ENCODE data around the gene USP1. TPM values are rescaled to one million over a fixed set of nuclear protein-coding genes. Genes with fewer than 3 reads are reported as not detected.

The USP1 gene
- total RNA-seq: 10 to 100 TPM; 74.6 to 78.6 TPM

- Mint-ChIP-seq H3K36me3 (ENCODE audit: low read depth) (peaks cover 36% of the 10 kb centered on the region), H3K27ac (peak within 1 kb of the TSS; percentile 98), H3K4me1 (peaks cover 40% of the 10 kb centered on the region), H3K27me3 (no peaks in the 10 kb centered on the region), H3K9me3 (no peaks in the 10 kb centered on the region), H3K4me3 (peak within 1 kb of the TSS; percentile 91)
- DNase-seq: peak; percentile 99
- CTCF ChIA-PET: interaction anchor here (1.0 kb wide), 1 partner anchor 310 kb away, joined by 3 read pairs; no protein-coding TSS in a partner anchor
- POLR2A ChIA-PET: interaction anchor here (0.7 to 7.1 kb wide), 15 partner anchors 11 to 1382 kb away, joined by 3 to 82 read pairs (median 4); partner anchors contain the start of genes ATG4C, DOCK7, NFIA and PGM1
These were observed at the start of gene USP1 for GRCh38 chr1:62436466-62437272. Gene USP1 (plus strand): TSS chr1:62437049. CDS start chr1:62439868, 2,819 bp downstream.

GRCh38 chr1:62389531-62389930 is 47.3 kb upstream of the USP1 start:
- no peak overlapping the region for H3K27ac Mint-ChIP-seq
- no peak for DNase-seq
- CTCF ChIA-PET: no interaction called here
- H3K4me3 Mint-ChIP-seq: no peak overlapping the region
- H3K9me3 Mint-ChIP-seq: no peaks in the 10 kb centered on the region
- H3K36me3 Mint-ChIP-seq (ENCODE audit: low read depth): no peaks in the 10 kb centered on the region
- H3K4me1 Mint-ChIP-seq: no peaks in the 10 kb centered on the region
- peaks cover 24% of the 10 kb centered on the region for H3K27me3 Mint-ChIP-seq
- POLR2A ChIA-PET: no interaction called here

GRCh38 chr1:62390071-62390470 is 46.8 kb upstream of the USP1 start:
- H3K27ac Mint-ChIP-seq: no peak overlapping the region
- CTCF ChIA-PET: no interaction called here
- H3K4me1 Mint-ChIP-seq: no peaks in the 10 kb centered on the region
- no peaks in the 10 kb centered on the region for H3K9me3 Mint-ChIP-seq
- POLR2A ChIA-PET: no interaction called here
- no peaks in the 10 kb centered on the region for H3K36me3 Mint-ChIP-seq (ENCODE audit: low read depth)
- H3K4me3 Mint-ChIP-seq: no peak overlapping the region
- DNase-seq: no peak
- peaks cover 24% of the 10 kb centered on the region for H3K27me3 Mint-ChIP-seq

- Mint-ChIP-seq H3K27ac (no peak overlapping the region), H3K36me3 (ENCODE audit: low read depth) (no peaks in the 10 kb centered on the region), H3K4me3 (no peak overlapping the region), H3K27me3 (peaks cover 24% of the 10 kb centered on the region), H3K4me1 (no peaks in the 10 kb centered on the region), H3K9me3 (no peaks in the 10 kb centered on the region)
- ChIA-PET CTCF (interaction anchor here (1.3 kb wide), 1 partner anchor 355 kb away, joined by 4 read pairs; no protein-coding TSS in a partner anchor), POLR2A (no interaction called here)
- peak; percentile 38 for DNase-seq
These were observed 45.4 kb upstream of the USP1 start for GRCh38 chr1:62391369-62391971.

- no peaks in the 10 kb centered on the region for H3K4me1 Mint-ChIP-seq
- no peak overlapping the region for H3K4me3 Mint-ChIP-seq
- DNase-seq: no peak
- H3K9me3 Mint-ChIP-seq: no peaks in the 10 kb centered on the region
- H3K36me3 Mint-ChIP-seq (ENCODE audit: low read depth): no peaks in the 10 kb centered on the region
- no peak overlapping the region for H3K27ac Mint-ChIP-seq
- H3K27me3 Mint-ChIP-seq: peaks cover 24% of the 10 kb centered on the region
- CTCF ChIA-PET: no interaction called here
- POLR2A ChIA-PET: no interaction called here
These were observed 43.9 kb upstream of the USP1 start for GRCh38 chr1:62392951-62393350.

- ChIA-PET POLR2A (no interaction called here), CTCF (no interaction called here)
- Mint-ChIP-seq H3K36me3 (ENCODE audit: low read depth) (no peaks in the 10 kb centered on the region), H3K4me1 (no peaks in the 10 kb centered on the region), H3K4me3 (no peak overlapping the region), H3K27me3 (peaks cover 21% of the 10 kb centered on the region), H3K9me3 (no peaks in the 10 kb centered on the region), H3K27ac (no peak overlapping the region)
- no peak for DNase-seq
These were observed 42.2 kb upstream of the USP1 start for GRCh38 chr1:62394646-62395045.

- Mint-ChIP-seq H3K36me3 (ENCODE audit: low read depth) (no peaks in the 10 kb centered on the region), H3K4me3 (no peak overlapping the region), H3K27me3 (peaks cover 19% of the 10 kb centered on the region), H3K27ac (no peak overlapping the region), H3K4me1 (no peaks in the 10 kb centered on the region), H3K9me3 (no peaks in the 10 kb centered on the region)
- ChIA-PET POLR2A (no interaction called here), CTCF (no interaction called here)
- no peak for DNase-seq
These were observed 41.6 kb upstream of the USP1 start for GRCh38 chr1:62395291-62395690.

GRCh38 chr1:62396871-62397270 is 40.0 kb upstream of the USP1 start:
- H3K36me3 Mint-ChIP-seq (ENCODE audit: low read depth): no peaks in the 10 kb centered on the region
- ChIA-PET CTCF (no interaction called here), POLR2A (no interaction called here)
- H3K27me3 Mint-ChIP-seq: peaks cover 14% of the 10 kb centered on the region
- DNase-seq: no peak
- no peak overlapping the region for H3K27ac Mint-ChIP-seq
- no peak overlapping the region for H3K4me3 Mint-ChIP-seq
- no peaks in the 10 kb centered on the region for H3K9me3 Mint-ChIP-seq
- H3K4me1 Mint-ChIP-seq: no peaks in the 10 kb centered on the region

GRCh38 chr1:62397301-62397700 is 39.5 kb upstream of the USP1 start:
- H3K36me3 Mint-ChIP-seq (ENCODE audit: low read depth): no peaks in the 10 kb centered on the region
- no peaks in the 10 kb centered on the region for H3K9me3 Mint-ChIP-seq
- no peaks in the 10 kb centered on the region for H3K4me1 Mint-ChIP-seq
- peaks cover 10% of the 10 kb centered on the region for H3K27me3 Mint-ChIP-seq
- ChIA-PET POLR2A (no interaction called here), CTCF (no interaction called here)
- no peak for DNase-seq
- no peak overlapping the region for H3K27ac Mint-ChIP-seq
- H3K4me3 Mint-ChIP-seq: no peak overlapping the region

GRCh38 chr1:62398377-62398776 is 38.5 kb upstream of the USP1 start:
- Mint-ChIP-seq H3K4me3 (no peak overlapping the region), H3K27me3 (peaks cover 8% of the 10 kb centered on the region), H3K36me3 (ENCODE audit: low read depth) (no peaks in the 10 kb centered on the region), H3K9me3 (no peaks in the 10 kb centered on the region), H3K27ac (no peak overlapping the region), H3K4me1 (no peaks in the 10 kb centered on the region)
- CTCF ChIA-PET: no interaction called here
- DNase-seq: no peak
- POLR2A ChIA-PET: no interaction called here

- Mint-ChIP-seq H3K4me1 (no peaks in the 10 kb centered on the region), H3K9me3 (no peaks in the 10 kb centered on the region)
- POLR2A ChIA-PET: no interaction called here
These were observed 35.7 kb upstream of the USP1 start for GRCh38 chr1:62401034-62401760.

GRCh38 chr1:62405247-62405646 is 31.6 kb upstream of the USP1 start:
- no peaks in the 10 kb centered on the region for H3K36me3 Mint-ChIP-seq (ENCODE audit: low read depth)
- CTCF ChIA-PET: interaction anchor here (0.5 to 4.5 kb wide), 7 partner anchors 176 to 341 kb away, joined by 3 to 40 read pairs (median 4); no protein-coding TSS in a partner anchor
- no peaks in the 10 kb centered on the region for H3K9me3 Mint-ChIP-seq
- no peak overlapping the region for H3K27ac Mint-ChIP-seq
- peaks cover 2% of the 10 kb centered on the region for H3K27me3 Mint-ChIP-seq
- POLR2A ChIA-PET: interaction anchor here (1.8 kb wide), 1 partner anchor 30 kb away, joined by 4 read pairs; no protein-coding TSS in a partner anchor
- no peak for DNase-seq
- no peaks in the 10 kb centered on the region for H3K4me1 Mint-ChIP-seq
- H3K4me3 Mint-ChIP-seq: no peak overlapping the region

More at GRCh38 chr1:62401034-62401760, 35.7 kb upstream of the USP1 start:
- CTCF ChIA-PET: interaction anchor here (1.2 kb wide), 1 partner anchor 226 kb away, joined by 3 read pairs; no protein-coding TSS in a partner anchor
- no peak overlapping the region for H3K27ac Mint-ChIP-seq
- H3K27me3 Mint-ChIP-seq: peaks cover 2% of the 10 kb centered on the region
- no peak overlapping the region for H3K4me3 Mint-ChIP-seq
- H3K36me3 Mint-ChIP-seq (ENCODE audit: low read depth): no peaks in the 10 kb centered on the region
- DNase-seq: no peak

- no peaks in the 10 kb centered on the region for H3K9me3 Mint-ChIP-seq
- peaks cover 2% of the 10 kb centered on the region for H3K27me3 Mint-ChIP-seq
- ChIA-PET POLR2A (no interaction called here), CTCF (interaction anchor here (0.5 to 4.5 kb wide), 14 partner anchors 11 to 455 kb away, joined by 3 to 40 read pairs (median 3); no protein-coding TSS in a partner anchor)
- H3K27ac Mint-ChIP-seq: no peak overlapping the region
- no peak overlapping the region for H3K4me3 Mint-ChIP-seq
- H3K36me3 Mint-ChIP-seq (ENCODE audit: low read depth): no peaks in the 10 kb centered on the region
- no peak for DNase-seq
- H3K4me1 Mint-ChIP-seq: no peaks in the 10 kb centered on the region
These were observed 30.3 kb upstream of the USP1 start for GRCh38 chr1:62406576-62406975.
